Measurements from ENCODE around the gene FHIT.

FHIT gene

DNA sequence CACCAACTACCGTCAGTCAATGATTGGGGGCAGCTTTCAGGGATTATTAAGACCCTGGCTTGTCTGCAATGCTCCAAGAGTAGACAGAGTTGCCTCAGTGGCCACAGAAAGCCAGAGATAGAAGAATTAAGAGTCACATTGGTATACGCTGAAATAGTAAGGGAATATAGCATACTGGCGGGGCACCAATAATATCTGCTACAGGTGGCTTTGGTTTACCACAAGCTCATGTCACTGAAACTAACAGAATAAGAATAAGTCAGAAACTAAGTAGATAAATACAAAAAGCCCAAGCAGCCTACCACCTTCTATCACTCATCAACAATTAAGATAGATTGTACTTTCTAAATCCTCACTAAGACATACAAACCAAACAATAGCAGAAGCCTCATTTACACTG lies 2.5 kb upstream of the FHIT start:
- no peak for DNase-seq (ENCODE audit: low read depth)
- TF ChIP-seq, protein P1, sequence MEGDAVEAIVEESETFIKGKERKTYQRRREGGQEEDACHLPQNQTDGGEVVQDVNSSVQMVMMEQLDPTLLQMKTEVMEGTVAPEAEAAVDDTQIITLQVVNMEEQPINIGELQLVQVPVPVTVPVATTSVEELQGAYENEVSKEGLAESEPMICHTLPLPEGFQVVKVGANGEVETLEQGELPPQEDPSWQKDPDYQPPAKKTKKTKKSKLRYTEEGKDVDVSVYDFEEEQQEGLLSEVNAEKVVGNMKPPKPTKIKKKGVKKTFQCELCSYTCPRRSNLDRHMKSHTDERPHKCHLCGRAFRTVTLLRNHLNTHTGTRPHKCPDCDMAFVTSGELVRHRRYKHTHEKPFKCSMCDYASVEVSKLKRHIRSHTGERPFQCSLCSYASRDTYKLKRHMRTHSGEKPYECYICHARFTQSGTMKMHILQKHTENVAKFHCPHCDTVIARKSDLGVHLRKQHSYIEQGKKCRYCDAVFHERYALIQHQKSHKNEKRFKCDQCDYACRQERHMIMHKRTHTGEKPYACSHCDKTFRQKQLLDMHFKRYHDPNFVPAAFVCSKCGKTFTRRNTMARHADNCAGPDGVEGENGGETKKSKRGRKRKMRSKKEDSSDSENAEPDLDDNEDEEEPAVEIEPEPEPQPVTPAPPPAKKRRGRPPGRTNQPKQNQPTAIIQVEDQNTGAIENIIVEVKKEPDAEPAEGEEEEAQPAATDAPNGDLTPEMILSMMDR (IDR thresholded peaks at IDR 0.05; ENCODE audit: control insufficient read depth, insufficient read depth, low read depth, low read length, missing control alignments): no peak
- H3K4me3 ChIP-seq (ENCODE audit: control insufficient read depth, low read depth, low read length): no peak overlapping the region

DNA sequence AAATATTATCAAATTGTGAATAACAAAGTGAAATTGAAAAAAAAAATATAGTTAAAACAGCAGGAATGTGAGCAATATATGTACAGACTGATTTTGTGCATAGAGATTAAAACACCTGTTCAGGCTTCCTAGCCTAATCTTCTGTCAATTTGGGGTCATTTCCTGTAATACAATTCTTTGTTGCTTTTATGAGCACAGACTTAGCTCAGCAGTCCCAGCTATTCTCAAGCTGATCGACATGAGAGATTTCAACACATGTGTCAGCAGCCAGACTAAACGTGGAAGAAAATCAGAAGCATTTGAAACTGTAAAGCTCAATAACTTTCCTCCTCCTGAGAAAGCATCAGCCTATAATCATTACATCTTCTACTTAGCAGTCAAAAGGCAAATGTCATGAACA lies 1.6 kb upstream of the FHIT start:
- TF ChIP-seq, protein P1 (IDR thresholded peaks at IDR 0.05; ENCODE audit: control insufficient read depth, insufficient read depth, low read depth, low read length, missing control alignments): no peak

DNA sequence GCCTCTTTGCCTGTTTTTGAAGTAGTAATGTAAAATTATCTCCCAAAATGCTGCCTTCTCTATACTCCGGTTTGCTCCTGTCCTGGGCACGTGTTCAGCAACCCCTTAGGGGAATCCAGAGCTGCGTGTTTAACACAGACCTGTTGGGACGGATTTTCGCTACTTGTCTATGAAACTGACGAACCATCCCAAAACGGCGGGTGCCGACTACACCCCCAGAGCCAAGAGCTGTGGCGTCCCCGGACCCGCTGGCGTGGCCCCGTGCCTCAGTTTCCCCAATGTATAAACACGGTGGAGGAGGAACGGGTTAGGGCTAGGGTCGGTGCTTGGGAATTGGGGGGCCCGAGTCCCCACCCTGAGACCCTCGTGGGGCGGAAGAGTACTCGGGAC lies 473 bp downstream of the FHIT start:
- TF ChIP-seq, protein P1 (IDR thresholded peaks at IDR 0.05; ENCODE audit: control insufficient read depth, insufficient read depth, low read depth, low read length, missing control alignments): no peak
- peak overlapping the region; percentile 77 for H3K4me3 ChIP-seq (ENCODE audit: control insufficient read depth, low read depth, low read length)
- no peak for DNase-seq (ENCODE audit: low read depth)

More for the DNA sequence above, 1.6 kb upstream of the FHIT start:
- no peak for DNase-seq (ENCODE audit: low read depth)
- H3K4me3 ChIP-seq (ENCODE audit: control insufficient read depth, low read depth, low read length): no peak overlapping the region

DNA sequence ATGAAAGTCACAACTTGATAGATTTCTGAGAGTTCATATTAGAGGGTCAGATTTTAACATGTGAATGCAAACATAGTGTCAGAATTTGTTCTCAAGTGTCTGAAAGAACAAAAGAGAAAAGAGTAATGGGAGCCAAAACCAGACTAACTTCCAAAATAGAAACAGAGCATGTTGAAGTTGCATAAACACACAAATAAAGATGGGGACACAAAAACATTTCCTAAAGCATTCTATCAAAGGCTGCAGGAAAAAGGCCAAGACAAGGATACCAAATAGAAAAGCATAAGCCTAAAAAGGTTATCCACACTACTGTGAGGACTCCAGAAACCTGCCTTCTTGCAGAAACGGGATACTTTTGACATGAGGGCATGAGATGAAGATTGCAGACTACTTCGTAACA lies 2.8 kb downstream of the FHIT start:
- no peak for DNase-seq (ENCODE audit: low read depth)
- no peak overlapping the region for H3K4me3 ChIP-seq (ENCODE audit: control insufficient read depth, low read depth, low read length)
- TF ChIP-seq, protein P1 (IDR thresholded peaks at IDR 0.05; ENCODE audit: control insufficient read depth, insufficient read depth, low read depth, low read length, missing control alignments): no peak

DNA sequence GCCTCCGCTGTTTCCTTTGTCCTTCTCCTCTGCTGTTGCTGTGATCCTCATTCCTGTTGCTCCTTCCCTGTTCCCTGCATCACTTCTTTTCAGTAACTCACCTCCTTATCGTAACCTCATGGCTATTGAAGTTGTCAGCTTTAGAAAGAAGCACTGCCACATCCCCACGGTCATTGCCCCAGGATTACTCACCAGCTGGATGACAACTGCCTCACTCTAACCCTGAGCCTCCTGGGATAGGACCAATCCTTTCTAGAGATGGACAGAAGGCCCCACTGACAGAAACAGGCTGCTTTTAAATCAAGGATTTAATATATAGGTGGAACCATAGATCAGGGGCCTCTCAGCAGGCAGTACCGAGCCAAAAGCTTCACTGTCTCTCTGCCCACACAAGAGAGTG lies 4.1 kb downstream of the FHIT start:
- no peak overlapping the region for H3K4me3 ChIP-seq (ENCODE audit: control insufficient read depth, low read depth, low read length)
- TF ChIP-seq, protein P1 (IDR thresholded peaks at IDR 0.05; ENCODE audit: control insufficient read depth, insufficient read depth, low read depth, low read length, missing control alignments): no peak
- no peak for DNase-seq (ENCODE audit: low read depth)

DNA sequence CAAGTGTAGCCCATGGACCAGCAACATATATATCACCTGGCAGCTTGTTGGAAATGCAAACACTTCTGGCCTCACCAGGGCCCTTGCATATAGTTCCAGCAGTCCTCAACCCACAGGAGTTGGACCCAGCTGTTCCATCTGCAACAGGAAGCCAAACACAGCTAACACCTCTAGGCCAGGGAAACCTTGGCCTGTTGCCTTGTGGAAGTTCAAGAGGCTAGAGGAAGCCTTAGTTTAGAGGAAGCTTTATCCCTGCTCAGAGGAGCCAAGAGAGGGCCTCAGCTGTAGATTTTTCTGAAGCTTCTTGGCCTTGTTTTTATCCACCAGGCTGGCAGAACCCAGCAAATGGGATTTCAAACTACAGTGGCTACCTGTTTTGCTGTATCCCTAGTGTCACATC lies 11.4 kb downstream of the FHIT start:
- H3K4me3 ChIP-seq (ENCODE audit: control insufficient read depth, low read depth, low read length): no peak overlapping the region
- no peak for DNase-seq (ENCODE audit: low read depth)
- TF ChIP-seq, protein P1 (IDR thresholded peaks at IDR 0.05; ENCODE audit: control insufficient read depth, insufficient read depth, low read depth, low read length, missing control alignments): no peak

DNA sequence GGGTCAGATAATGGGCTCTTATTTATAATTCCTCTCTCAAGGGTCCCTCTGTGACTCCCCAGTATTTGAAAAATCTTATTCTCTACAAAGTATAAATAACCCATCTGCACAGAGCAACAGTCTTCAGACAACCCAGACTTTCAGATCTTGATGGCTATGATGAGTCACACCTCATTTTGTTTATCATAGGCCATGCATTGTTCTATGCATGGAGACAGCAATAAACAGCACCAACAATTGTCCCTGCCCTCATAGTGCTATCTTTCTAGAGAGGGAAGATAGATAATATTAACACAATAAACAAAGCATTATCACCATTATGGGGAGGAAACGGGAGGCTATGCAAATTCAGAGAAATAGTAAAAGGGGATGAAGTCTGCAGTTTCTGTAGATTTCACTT lies 13.4 kb downstream of the FHIT start:
- DNase-seq (ENCODE audit: low read depth): no peak
- TF ChIP-seq, protein P1 (IDR thresholded peaks at IDR 0.05; ENCODE audit: control insufficient read depth, insufficient read depth, low read depth, low read length, missing control alignments): no peak

More for the DNA sequence above, 13.4 kb downstream of the FHIT start:
- no peak overlapping the region for H3K4me3 ChIP-seq (ENCODE audit: control insufficient read depth, low read depth, low read length)

Measured in AG09309 (cell line).